ENCODE results near the gene FNDC3B. TPM values are rescaled to one million over a fixed set of nuclear protein-coding genes. Genes with fewer than 3 reads are reported as not detected.

FNDC3B gene
- total and polyA plus RNA-seq, 4 donors, result 13.3 to 175 (median 100) TPM

- no peak for TF ChIP-seq CTCF (IDR thresholded peaks at IDR 0.05; ENCODE audit: control extremely low read depth, extremely low read depth)
Observed at GRCh38 chr3:172061724-172062184, 22.4 kb downstream of the FNDC3B start.

GRCh38 chr3:172062761-172063160 is 23.4 kb downstream of the FNDC3B start:
- no peak for ATAC-seq (ENCODE audit: insufficient read depth, low FRiP score)
- WGBS, 2 donors, result 92 to 93% methylated on average over 3 of the region's 3 CpGs
- no peaks in the 10 kb centered on the region for H3K27me3 ChIP-seq (ENCODE audit: control insufficient read depth in 3 of 3, insufficient read depth in 3 of 3, low read length in 2 of 3)
- H3K9ac ChIP-seq (ENCODE audit: insufficient read depth in 1 of 2, low read length in 2 of 2), result no peak overlapping the region
- no peak for TF ChIP-seq CTCF (IDR thresholded peaks at IDR 0.05; ENCODE audit: control extremely low read depth, extremely low read depth)
- no peak for DNase-seq
- H3K9me3 ChIP-seq (ENCODE audit: control insufficient read depth in 4 of 4, insufficient read depth in 3 of 4, low read length in 3 of 4), result peaks cover 0 to 1% (median 0%) of the 10 kb centered on the region in 4 donors
- no peak overlapping the region for H3K27ac ChIP-seq (ENCODE audit: low read depth in 1 of 2, low read length in 1 of 2)
- H3K4me1 ChIP-seq (ENCODE audit: control insufficient read depth in 5 of 5, insufficient read depth in 5 of 5, low read length in 5 of 5), result peaks cover 2 to 42% (median 31%) of the 10 kb centered on the region in 5 donors
- H3K36me3 ChIP-seq (ENCODE audit: control insufficient read depth in 4 of 4, insufficient read depth in 4 of 4, low read length in 4 of 4), result peaks cover 0 to 3% (median 0%) of the 10 kb centered on the region in 4 donors
- H3K4me3 ChIP-seq, result no peak overlapping the region

More at GRCh38 chr3:172061724-172062184, 22.4 kb downstream of the FNDC3B start:
- DNase-seq (peak in 2 of 3 donors; percentile 72 to 73), ATAC-seq (ENCODE audit: insufficient read depth, low FRiP score) (peak; percentile 7)
- H3K9ac ChIP-seq (ENCODE audit: insufficient read depth in 1 of 2, low read length in 2 of 2), result no peak overlapping the region
- peaks cover 0 to 4% (median 0%) of the 10 kb centered on the region in 4 donors for H3K36me3 ChIP-seq (ENCODE audit: control insufficient read depth in 4 of 4, insufficient read depth in 4 of 4, low read length in 4 of 4)
- peaks cover 2 to 44% (median 27%) of the 10 kb centered on the region in 5 donors for H3K4me1 ChIP-seq (ENCODE audit: control insufficient read depth in 5 of 5, insufficient read depth in 5 of 5, low read length in 5 of 5)
- H3K27me3 ChIP-seq (ENCODE audit: control insufficient read depth in 3 of 3, insufficient read depth in 3 of 3, low read length in 2 of 3), result no peaks in the 10 kb centered on the region
- H3K9me3 ChIP-seq (ENCODE audit: control insufficient read depth in 4 of 4, insufficient read depth in 3 of 4, low read length in 3 of 4), result peaks cover 0 to 1% (median 0%) of the 10 kb centered on the region in 4 donors
- 3 to 8% methylated on average over 4 of the region's 4 CpGs for WGBS, 2 donors
- H3K4me3 ChIP-seq, result no peak overlapping the region
- no peak overlapping the region for H3K27ac ChIP-seq (ENCODE audit: low read depth in 1 of 2, low read length in 1 of 2)

GRCh38 chr3:172063456-172064432 is 24.4 kb downstream of the FNDC3B start:
- H3K9ac ChIP-seq (ENCODE audit: insufficient read depth in 1 of 2, low read length in 2 of 2), result no peak overlapping the region
- no peak for ATAC-seq (ENCODE audit: insufficient read depth, low FRiP score)
- peaks cover 0 to 1% (median 0%) of the 10 kb centered on the region in 4 donors for H3K36me3 ChIP-seq (ENCODE audit: control insufficient read depth in 4 of 4, insufficient read depth in 4 of 4, low read length in 4 of 4)
- WGBS, 2 donors, result 76 to 83% methylated on average over 7 of the region's 7 CpGs
- H3K27ac ChIP-seq (ENCODE audit: low read depth in 1 of 2, low read length in 1 of 2), result no peak overlapping the region
- H3K4me1 ChIP-seq (ENCODE audit: control insufficient read depth in 5 of 5, insufficient read depth in 5 of 5, low read length in 5 of 5), result peaks cover 6 to 43% (median 31%) of the 10 kb centered on the region in 5 donors
- peaks cover 0 to 1% (median 0%) of the 10 kb centered on the region in 4 donors for H3K9me3 ChIP-seq (ENCODE audit: control insufficient read depth in 4 of 4, insufficient read depth in 3 of 4, low read length in 3 of 4)
- H3K4me3 ChIP-seq, result no peak overlapping the region
- H3K27me3 ChIP-seq (ENCODE audit: control insufficient read depth in 3 of 3, insufficient read depth in 3 of 3, low read length in 2 of 3), result no peaks in the 10 kb centered on the region
- TF ChIP-seq CTCF (IDR thresholded peaks at IDR 0.05; ENCODE audit: control extremely low read depth, extremely low read depth), result no peak
- DNase-seq, result no peak

Measured in lung (tissue), 12 donors.